Endothelial cell of umbilical vein (primary cell): ENCODE results near the gene SLC44A1. TPM values are rescaled to one million over a fixed set of nuclear protein-coding genes. Genes with fewer than 3 reads are reported as not detected.

Experiments used
- BruUV-seq: library from RNA; stranded (reverse); fragments of 400-500 nt; replicated peaks from 2 replicates; lab custom pipeline; 2021; lab: Mats Ljungman, UMichigan
- CTCF ChIA-PET: fragments of 300-600, 350-600 bp; sonication (Branson Sonifier 250); formaldehyde crosslinking; loops from one replicate; lab custom pipeline; 2021; ENCODE audit warnings: antibody characterized with exemption, inconsistent platforms; lab: Charles Lee
- POLR2A ChIA-PET: fragments of 300-600, 350-600 bp; sonication (Branson Sonifier 250); formaldehyde crosslinking; loops from one replicate; lab custom pipeline; 2021; ENCODE audit warnings: antibody characterized with exemption, inconsistent platforms; lab: Charles Lee
- DNase-seq: peaks from one replicate; pipeline ENCODE4 v3.0.0-alpha.2; 2011; ENCODE audit warnings: low read depth, low spot score
- FAIRE-seq: peaks from 2 replicates; lab custom pipeline; 2011; peaks lifted over from hg19 to GRCh38; lab: Jason Lieb, UNC
- H2AFZ ChIP-seq: 2 replicates; pipeline ENCODE4 v1.6.0; 2012; ENCODE audit warnings: low read depth, low read length, control low read depth, inconsistent platforms
- H3K27ac ChIP-seq: 2 replicates; pipeline ENCODE4 v1.5.1; 2011; ENCODE audit warnings: low read depth, mild to moderate bottlenecking, control low read depth, low read length, moderate library complexity; ENCODE audit not compliant: insufficient read depth
- H3K27me3 ChIP-seq, 2 experiments: 2 replicates each; pipeline versions ENCODE4 v1.6.0 to v1.6.1; 2011; ENCODE audit warnings: low read length in 2 of 2, mixed read lengths in 1 of 2; ENCODE audit not compliant: control insufficient read depth in 2 of 2, insufficient read depth in 2 of 2
- H3K36me3 ChIP-seq, 2 experiments: 2 replicates in 1 of 2; 3 replicates in 1 of 2; pipeline ENCODE4 v1.5.1; 2011; ENCODE audit warnings: low read length in 2 of 2, mild to moderate bottlenecking in 1 of 2, moderate library complexity in 1 of 2; ENCODE audit not compliant: control insufficient read depth in 2 of 2, insufficient read depth in 2 of 2; ENCODE audit errors: extremely low read depth in 1 of 2
- H3K4me1 ChIP-seq: 3 replicates; pipeline ENCODE4 v1.5.1; 2011; ENCODE audit warnings: mild to moderate bottlenecking, low read length; ENCODE audit not compliant: control insufficient read depth, insufficient read depth; ENCODE audit errors: extremely low read depth
- H3K4me2 ChIP-seq: 2 replicates; pipeline ENCODE4 v1.6.1; 2011; ENCODE audit warnings: low read length, control low read depth, mixed read lengths; ENCODE audit not compliant: insufficient read depth
- H3K4me3 ChIP-seq, 3 experiments: fragments of 200-600 bp in 1 of 3; sonication (generic), shearing (Covaris generic) in 1 of 3; replicated peaks in 1 of 3; 2 replicates each; pipeline ENCODE4 v1.5.1; 2011 to 2016; ENCODE audit warnings: control low read depth in 3 of 3, low read length in 3 of 3, mild to moderate bottlenecking in 2 of 3, inconsistent platforms in 1 of 3, low read depth in 1 of 3, moderate library complexity in 1 of 3; ENCODE audit not compliant: insufficient read depth in 1 of 3
- H3K79me2 ChIP-seq: 2 replicates; pipeline ENCODE4 v1.6.0; 2012; ENCODE audit warnings: low read length, inconsistent platforms; ENCODE audit not compliant: control insufficient read depth, insufficient read depth
- H3K9ac ChIP-seq: replicated peaks from 2 replicates; pipeline ENCODE3; 2011; ENCODE audit warnings: low read length, control low read depth; ENCODE audit not compliant: insufficient read depth; ENCODE audit errors: extremely low read depth
- H3K9me1 ChIP-seq: replicated peaks from 3 replicates; pipeline ENCODE4 v1.6.0; 2011; ENCODE audit warnings: mild to moderate bottlenecking, low read length; ENCODE audit not compliant: control insufficient read depth, insufficient read depth; ENCODE audit errors: extremely low read depth
- H3K9me3 ChIP-seq: replicated peaks from 2 replicates; pipeline ENCODE4 v1.5.1; 2012; ENCODE audit warnings: low read length, inconsistent platforms; ENCODE audit not compliant: control insufficient read depth, insufficient read depth
- H4K20me1 ChIP-seq: replicated peaks from 2 replicates; pipeline ENCODE3; 2011; ENCODE audit warnings: mild to moderate bottlenecking, low read length; ENCODE audit not compliant: control insufficient read depth, insufficient read depth; ENCODE audit errors: extremely low read depth
- EZH2 ChIP-seq: IDR thresholded peaks from 2 replicates; pipeline ENCODE4 v1.6.1; 2012; ENCODE audit warnings: borderline replicate concordance, low read depth, mild to moderate bottlenecking, moderate library complexity, low read length, inconsistent platforms; ENCODE audit not compliant: severe bottlenecking
- FOS ChIP-seq: IDR thresholded peaks from 2 replicates; pipeline ENCODE4 v1.6.1; 2011; ENCODE audit warnings: mild to moderate bottlenecking, low read length, moderate library complexity, borderline replicate concordance; ENCODE audit not compliant: insufficient read depth
- GATA2 ChIP-seq: IDR thresholded peaks from 2 replicates; pipeline ENCODE4 v1.7.0; 2011; ENCODE audit warnings: low read depth, mild to moderate bottlenecking, moderate library complexity, mixed read lengths, low read length; ENCODE audit not compliant: insufficient read length, insufficient read depth
- JUN ChIP-seq: IDR thresholded peaks from 2 replicates; pipeline ENCODE4 v1.6.1; 2011; ENCODE audit warnings: borderline replicate concordance, low read depth; ENCODE audit not compliant: insufficient read length, insufficient read depth
- MAX ChIP-seq: IDR thresholded peaks from 2 replicates; pipeline ENCODE4 v1.6.1; 2011; ENCODE audit not compliant: insufficient read depth, insufficient read length
- MYC ChIP-seq: IDR thresholded peaks from one replicate; pipeline ENCODE4 v1.6.1; 2011; ENCODE audit warnings: mild to moderate bottlenecking, low read depth, low read length
- POLR2A ChIP-seq: IDR thresholded peaks from 2 replicates; pipeline ENCODE4 v1.6.1; 2012; ENCODE audit warnings: low read depth, mild to moderate bottlenecking, control low read depth, low read length
- POLR2AphosphoS5 ChIP-seq: IDR thresholded peaks from 2 replicates; pipeline ENCODE4 v1.6.1; 2012; ENCODE audit warnings: low read depth, mild to moderate bottlenecking, control low read depth, low read length, moderate library complexity; ENCODE audit not compliant: insufficient read depth
- dilution Hi-C: fragments of 300-500 bp; cut with MboI; formaldehyde crosslinking; loops from one replicate; pipeline ENCODE4 v1.15.0; 2019; ENCODE audit warnings: low sequenced_read_pairs; ENCODE audit not compliant: extremely low pct_ligation_motif_present
- intact Hi-C: fragments of 100-400 bp; cut with micrococcal nuclease; formaldehyde crosslinking; loops from one replicate; pipeline ENCODE4 v1.10.0; 2022
- polyA plus RNA-seq, 4 experiments: library from polyadenylated mRNA; depleted of rRNA in 3 of 4; stranded (reverse) in 3 of 4; unstranded in 1 of 4; fragments of >200 nt; gene quantifications; 2 replicates each; pipeline versions ENCODE4 v1.2.1 to v1.2.3, GENCODE V29; 2011 to 2012; ENCODE audit warnings: missing spikeins in 1 of 4
- total RNA-seq: library from RNA; stranded (reverse); gene quantifications from 2 replicates; pipeline ENCODE4 v1.2.3, GENCODE V29; 2021
- TF ChIP-seq, protein P1 (sequence below), 2 donors: IDR thresholded peaks; 1 replicate in 1 of 2; 2 replicates in 1 of 2; pipeline ENCODE4 v1.5.1; 2011; ENCODE audit warnings: low read length in 2 of 2, mild to moderate bottlenecking in 2 of 2, moderate library complexity in 2 of 2, control low read depth in 1 of 2, inconsistent platforms in 1 of 2, low read depth in 1 of 2; ENCODE audit not compliant: insufficient read depth in 1 of 2; ENCODE audit errors: extremely low read depth in 1 of 2

The SLC44A1 gene
- total and polyA plus RNA-seq, 2 donors (not counting 3 experiments of a cell fraction or from before 2014, with no cell fraction given): 16.1 to 37.7 TPM

GRCh38 chr9:105393576-105394344 is 149.3 kb downstream of the SLC44A1 start:
- Histone ChIP-seq H3K9ac (no peak overlapping the region), H3K4me2 (no peak overlapping the region), H3K9me1 (no peaks in the 10 kb centered on the region), H3K4me3 (no peak overlapping the region), H3K36me3 (no peaks in the 10 kb centered on the region), H4K20me1 (no peaks in the 10 kb centered on the region), H3K27ac (no peak overlapping the region), H3K79me2 (no peaks in the 10 kb centered on the region), H3K27me3 (no peaks in the 10 kb centered on the region), H3K9me3 (no peaks in the 10 kb centered on the region), H2AFZ (no peak overlapping the region), H3K4me1 (no peaks in the 10 kb centered on the region)
- FAIRE-seq (no peak), DNase-seq (no peak)
- no TSS peak for BruUV-seq
- POLR2A ChIA-PET: no interaction called here
- CTCF ChIA-PET: interaction anchor here (0.8 to 1.4 kb wide), 3 partner anchors 107 to 525 kb away, joined by 3 read pairs; no protein-coding TSS in a partner anchor
- TF ChIP-seq MAX (no peak), GATA2 (no peak), POLR2AphosphoS5 (no peak), MYC (no peak), FOS (no peak), JUN (no peak), EZH2 (no peak), POLR2A (no peak)
- TF ChIP-seq, protein P1, sequence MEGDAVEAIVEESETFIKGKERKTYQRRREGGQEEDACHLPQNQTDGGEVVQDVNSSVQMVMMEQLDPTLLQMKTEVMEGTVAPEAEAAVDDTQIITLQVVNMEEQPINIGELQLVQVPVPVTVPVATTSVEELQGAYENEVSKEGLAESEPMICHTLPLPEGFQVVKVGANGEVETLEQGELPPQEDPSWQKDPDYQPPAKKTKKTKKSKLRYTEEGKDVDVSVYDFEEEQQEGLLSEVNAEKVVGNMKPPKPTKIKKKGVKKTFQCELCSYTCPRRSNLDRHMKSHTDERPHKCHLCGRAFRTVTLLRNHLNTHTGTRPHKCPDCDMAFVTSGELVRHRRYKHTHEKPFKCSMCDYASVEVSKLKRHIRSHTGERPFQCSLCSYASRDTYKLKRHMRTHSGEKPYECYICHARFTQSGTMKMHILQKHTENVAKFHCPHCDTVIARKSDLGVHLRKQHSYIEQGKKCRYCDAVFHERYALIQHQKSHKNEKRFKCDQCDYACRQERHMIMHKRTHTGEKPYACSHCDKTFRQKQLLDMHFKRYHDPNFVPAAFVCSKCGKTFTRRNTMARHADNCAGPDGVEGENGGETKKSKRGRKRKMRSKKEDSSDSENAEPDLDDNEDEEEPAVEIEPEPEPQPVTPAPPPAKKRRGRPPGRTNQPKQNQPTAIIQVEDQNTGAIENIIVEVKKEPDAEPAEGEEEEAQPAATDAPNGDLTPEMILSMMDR (IDR thresholded peaks at IDR 0.05; ENCODE audit: extremely low read depth in 1 of 2, insufficient read depth in 1 of 2, low read depth in 1 of 2, low read length in 2 of 2): no peak
- dilution Hi-C loops (no loop called here), intact Hi-C loops (no loop called here)
